GM23248 (cell line): ENCODE results near the gene DPP6.

Source experiments
- EZH2 ChIP-seq: fragments of 200-600 bp; sonication (generic); IDR thresholded peaks from 2 replicates; pipeline ENCODE4 v1.6.1; 2018; ENCODE audit warnings: antibody characterized with exemption, mild to moderate bottlenecking; ENCODE audit not compliant: insufficient read depth, poor library complexity, severe bottlenecking
- EZH2phosphoT487 ChIP-seq: fragments of 200-600 bp; sonication (generic); IDR thresholded peaks from 2 replicates; pipeline ENCODE4 v1.6.1; 2018; ENCODE audit warnings: antibody characterized with exemption, moderate library complexity, mild to moderate bottlenecking, low read depth; ENCODE audit not compliant: insufficient read depth

DNA sequence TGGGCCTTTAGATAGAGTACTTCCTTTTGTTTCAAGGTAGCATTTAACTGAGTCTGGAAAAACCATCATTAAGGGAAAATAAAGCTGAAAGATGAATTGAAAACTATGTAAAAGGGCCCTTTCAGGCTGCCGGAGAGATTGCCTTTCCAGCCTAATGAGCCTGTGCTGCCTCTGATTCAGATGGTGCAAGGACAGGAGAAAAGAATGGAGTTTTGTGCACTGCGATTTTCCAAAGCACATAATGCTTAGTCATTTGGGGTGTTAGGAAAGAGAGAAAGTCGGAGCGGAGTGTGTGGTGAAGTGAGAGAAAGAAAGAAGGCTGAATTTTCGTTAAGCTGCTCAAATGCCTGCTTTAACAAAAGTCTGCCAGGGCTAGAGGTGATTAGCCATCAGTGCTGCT lies 691.0 kb downstream of the DPP6 start:
- no peak for TF ChIP-seq EZH2
- TF ChIP-seq EZH2phosphoT487 = no peak
